Liver (tissue), 9 donors: ENCODE measurements around the gene SH3RF3. TPM values are rescaled to one million over a fixed set of nuclear protein-coding genes. Genes with fewer than 3 reads are reported as not detected.

Experiments used
- DNase-seq: peaks from one replicate; pipeline ENCODE4 v3.0.0-alpha.2; 2017; ENCODE audit warnings: low spot score
- H3K27ac ChIP-seq, 2 donors: one replicate each; pipeline ENCODE4 v1.7.0; 2013; ENCODE audit warnings: inconsistent platforms in 2 of 2, low read length in 2 of 2, control low read depth in 1 of 2, low read depth in 1 of 2, mild to moderate bottlenecking in 1 of 2
- H3K27me3 ChIP-seq, 4 donors: one replicate each; pipeline versions ENCODE4 v1.6.1 to v1.7.0; 2013; ENCODE audit warnings: low read length in 3 of 4, inconsistent platforms in 1 of 4, mild to moderate bottlenecking in 1 of 4, moderate library complexity in 1 of 4; ENCODE audit not compliant: control insufficient read depth in 4 of 4, insufficient read depth in 4 of 4
- H3K36me3 ChIP-seq, 4 donors: one replicate each; pipeline versions ENCODE4 v1.6.1 to v1.7.0; 2013; ENCODE audit warnings: low read length in 3 of 4, mild to moderate bottlenecking in 3 of 4, low read depth in 1 of 4, moderate library complexity in 1 of 4; ENCODE audit not compliant: control insufficient read depth in 4 of 4, insufficient read depth in 3 of 4
- H3K4me1 ChIP-seq, 4 donors: one replicate each; pipeline versions ENCODE4 v1.6.1 to v1.7.0; 2013; ENCODE audit warnings: low read length in 3 of 4, mild to moderate bottlenecking in 3 of 4, moderate library complexity in 1 of 4; ENCODE audit not compliant: control insufficient read depth in 4 of 4, insufficient read depth in 4 of 4
- H3K4me3 ChIP-seq, 3 donors: one replicate each; pipeline versions ENCODE4 v1.6.1 to v1.7.0; 2013; ENCODE audit warnings: low read length in 3 of 3, control low read depth in 1 of 3, low read depth in 1 of 3, mild to moderate bottlenecking in 1 of 3
- H3K9ac ChIP-seq, 2 donors: one replicate each; pipeline ENCODE4 v1.7.0; 2013; ENCODE audit warnings: low read length in 2 of 2, mild to moderate bottlenecking in 2 of 2, moderate library complexity in 2 of 2, control low read depth in 1 of 2, low read depth in 1 of 2
- H3K9me3 ChIP-seq, 4 donors: one replicate each; pipeline versions ENCODE4 v1.6.1 to v1.7.0; 2013; ENCODE audit warnings: low read length in 3 of 4; ENCODE audit not compliant: control insufficient read depth in 4 of 4
- EGR1 ChIP-seq, 2 donors: IDR thresholded peaks; 2 replicates each; pipeline ENCODE4 v1.6.1; 2016 to 2018; ENCODE audit warnings: antibody characterized with exemption in 2 of 2, low read depth in 2 of 2
- FOXA1 ChIP-seq: IDR thresholded peaks from 2 replicates; pipeline ENCODE4 v1.6.1; 2016; ENCODE audit warnings: antibody characterized with exemption
- FOXA2 ChIP-seq: IDR thresholded peaks from 2 replicates; pipeline ENCODE4 v1.6.1; 2016; ENCODE audit warnings: antibody characterized with exemption
- GABPA ChIP-seq, 2 donors: IDR thresholded peaks in 1 of 2; conservative IDR thresholded peaks in 1 of 2; 2 replicates each; pipeline ENCODE4 v1.6.1; 2016; ENCODE audit warnings: antibody characterized with exemption in 2 of 2, mild to moderate bottlenecking in 1 of 2, moderate library complexity in 1 of 2
- HNF4A ChIP-seq, 2 donors: conservative IDR thresholded peaks; 2 replicates each; pipeline ENCODE4 v1.6.1; 2016; ENCODE audit warnings: antibody characterized with exemption in 2 of 2, mild to moderate bottlenecking in 2 of 2
- HNF4G ChIP-seq: IDR thresholded peaks from 2 replicates; pipeline ENCODE4 v1.6.1; 2016; ENCODE audit warnings: antibody characterized with exemption
- JUND ChIP-seq, 2 donors: IDR thresholded peaks; 2 replicates each; pipeline ENCODE4 v1.6.1; 2016; ENCODE audit warnings: antibody characterized with exemption in 2 of 2
- NR2F2 ChIP-seq: IDR thresholded peaks from 2 replicates; pipeline ENCODE4 v1.6.1; 2016; ENCODE audit warnings: antibody characterized with exemption
- RAD21 ChIP-seq, 2 donors: IDR thresholded peaks; 2 replicates each; pipeline ENCODE4 v1.6.1; 2016; ENCODE audit warnings: antibody characterized with exemption in 2 of 2, mild to moderate bottlenecking in 2 of 2
- RXRA ChIP-seq, 2 donors: IDR thresholded peaks; 2 replicates each; pipeline ENCODE4 v1.6.1; 2017 to 2018; ENCODE audit warnings: antibody characterized with exemption in 2 of 2, mild to moderate bottlenecking in 1 of 2
- SP1 ChIP-seq: IDR thresholded peaks from 2 replicates; pipeline ENCODE4 v1.6.1; 2018; ENCODE audit warnings: antibody characterized with exemption, mild to moderate bottlenecking
- TAF1 ChIP-seq: conservative IDR thresholded peaks from 2 replicates; pipeline ENCODE4 v1.6.1; 2016; ENCODE audit warnings: antibody characterized with exemption, mild to moderate bottlenecking
- WGBS: extraction: QIAGEN DNeasy Blood & Tissue Kit; methylation state at CpG from one replicate; pipeline ENCODE4 v1.1.7; 2013; 5-methylcytosine and 5-hydroxymethylcytosine counted together
- polyA plus RNA-seq, 2 donors: library from polyadenylated mRNA; stranded (reverse) in 1 of 2; unstranded in 1 of 2; fragments of 200-250 nt in 1 of 2; fragments of >200 nt in 1 of 2; fragmentation: Nextera tagmentation in 1 of 2; extraction: Ambion mirVana in 1 of 2; gene quantifications; one replicate each; pipeline versions ENCODE4 v1.2.1 to v1.2.3, GENCODE V29; 2013 to 2015
- total RNA-seq, 2 donors: library from RNA; depleted of rRNA; stranded (reverse); fragments of >200 nt; gene quantifications; one replicate each; pipeline ENCODE4 v1.2.3, GENCODE V29; 2014
- TF ChIP-seq, protein P1 (sequence below): IDR thresholded peaks from 2 replicates; pipeline ENCODE4 v1.6.1; 2016; ENCODE audit warnings: antibody characterized with exemption
- TF ChIP-seq, protein P2 (sequence below): IDR thresholded peaks from 2 replicates; pipeline ENCODE4 v1.6.1; 2016; ENCODE audit warnings: antibody characterized with exemption
- TF ChIP-seq, protein P3 (sequence below): fragments of 150-350 bp; IDR thresholded peaks from 2 replicates; pipeline ENCODE4 v1.5.1; 2017; ENCODE audit warnings: improper control_type of control experiment, low read depth, low read length; ENCODE audit not compliant: missing input control
- TF ChIP-seq, protein P4 (sequence below): IDR thresholded peaks from 2 replicates; pipeline ENCODE4 v1.6.1; 2016; ENCODE audit warnings: antibody characterized with exemption
- TF ChIP-seq, protein P5 (sequence below): IDR thresholded peaks from 2 replicates; pipeline ENCODE4 v1.6.1; 2016; ENCODE audit warnings: antibody characterized with exemption, mild to moderate bottlenecking
- donor health status: healthy.
- donor health status: healthy.
- donor health status: healthy.
- donor health status: healthy.
- donor health status: healthy.

The SH3RF3 gene
- total and polyA plus RNA-seq, 4 donors, result 0.11 to 1.0 (median 0.54) TPM

DNA sequence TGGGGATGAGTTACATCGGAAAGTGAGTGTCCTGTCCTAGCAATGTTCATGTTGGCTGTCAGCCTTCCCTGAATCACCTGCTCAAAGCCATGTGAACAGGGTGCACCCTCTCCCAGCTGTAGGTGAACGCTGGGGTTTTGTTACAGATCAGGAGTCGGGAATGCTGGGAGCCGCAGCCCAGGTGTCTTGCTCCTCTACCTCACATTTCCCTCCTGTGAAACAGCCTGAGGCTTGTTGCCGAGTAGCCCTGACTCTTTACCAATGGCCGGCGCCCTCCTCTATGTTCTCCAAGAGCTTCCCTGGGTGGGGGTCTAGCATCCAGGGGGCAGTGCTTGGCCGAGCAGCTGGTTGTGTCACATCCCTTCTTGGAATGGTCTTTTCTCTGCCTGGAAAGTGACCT is 164.7 kb downstream of the SH3RF3 start:
- H3K4me1 ChIP-seq, result no peaks in the 10 kb centered on the region
- no peak overlapping the region for H3K4me3 ChIP-seq
- no peak overlapping the region for H3K27ac ChIP-seq
- WGBS, result 93% methylated on average over 8 of the region's 8 CpGs
- no peaks in the 10 kb centered on the region for H3K27me3 ChIP-seq
- no peaks in the 10 kb centered on the region for H3K36me3 ChIP-seq
- TF ChIP-seq JUND (IDR thresholded peaks at IDR 0.05) (no peak), RAD21 (IDR thresholded peaks at IDR 0.05) (no peak), SP1 (no peak), HNF4G (no peak), TAF1 (no peak), HNF4A (conservative IDR thresholded peaks at IDR 0.05) (no peak), RXRA (IDR thresholded peaks at IDR 0.05) (no peak)
- TF ChIP-seq, protein P1, sequence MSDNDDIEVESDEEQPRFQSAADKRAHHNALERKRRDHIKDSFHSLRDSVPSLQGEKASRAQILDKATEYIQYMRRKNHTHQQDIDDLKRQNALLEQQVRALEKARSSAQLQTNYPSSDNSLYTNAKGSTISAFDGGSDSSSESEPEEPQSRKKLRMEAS, result no peak
- TF ChIP-seq, protein P2, sequence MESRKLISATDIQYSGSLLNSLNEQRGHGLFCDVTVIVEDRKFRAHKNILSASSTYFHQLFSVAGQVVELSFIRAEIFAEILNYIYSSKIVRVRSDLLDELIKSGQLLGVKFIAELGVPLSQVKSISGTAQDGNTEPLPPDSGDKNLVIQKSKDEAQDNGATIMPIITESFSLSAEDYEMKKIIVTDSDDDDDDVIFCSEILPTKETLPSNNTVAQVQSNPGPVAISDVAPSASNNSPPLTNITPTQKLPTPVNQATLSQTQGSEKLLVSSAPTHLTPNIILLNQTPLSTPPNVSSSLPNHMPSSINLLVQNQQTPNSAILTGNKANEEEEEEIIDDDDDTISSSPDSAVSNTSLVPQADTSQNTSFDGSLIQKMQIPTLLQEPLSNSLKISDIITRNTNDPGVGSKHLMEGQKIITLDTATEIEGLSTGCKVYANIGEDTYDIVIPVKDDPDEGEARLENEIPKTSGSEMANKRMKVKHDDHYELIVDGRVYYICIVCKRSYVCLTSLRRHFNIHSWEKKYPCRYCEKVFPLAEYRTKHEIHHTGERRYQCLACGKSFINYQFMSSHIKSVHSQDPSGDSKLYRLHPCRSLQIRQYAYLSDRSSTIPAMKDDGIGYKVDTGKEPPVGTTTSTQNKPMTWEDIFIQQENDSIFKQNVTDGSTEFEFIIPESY, result no peak
- TF ChIP-seq, protein P3, sequence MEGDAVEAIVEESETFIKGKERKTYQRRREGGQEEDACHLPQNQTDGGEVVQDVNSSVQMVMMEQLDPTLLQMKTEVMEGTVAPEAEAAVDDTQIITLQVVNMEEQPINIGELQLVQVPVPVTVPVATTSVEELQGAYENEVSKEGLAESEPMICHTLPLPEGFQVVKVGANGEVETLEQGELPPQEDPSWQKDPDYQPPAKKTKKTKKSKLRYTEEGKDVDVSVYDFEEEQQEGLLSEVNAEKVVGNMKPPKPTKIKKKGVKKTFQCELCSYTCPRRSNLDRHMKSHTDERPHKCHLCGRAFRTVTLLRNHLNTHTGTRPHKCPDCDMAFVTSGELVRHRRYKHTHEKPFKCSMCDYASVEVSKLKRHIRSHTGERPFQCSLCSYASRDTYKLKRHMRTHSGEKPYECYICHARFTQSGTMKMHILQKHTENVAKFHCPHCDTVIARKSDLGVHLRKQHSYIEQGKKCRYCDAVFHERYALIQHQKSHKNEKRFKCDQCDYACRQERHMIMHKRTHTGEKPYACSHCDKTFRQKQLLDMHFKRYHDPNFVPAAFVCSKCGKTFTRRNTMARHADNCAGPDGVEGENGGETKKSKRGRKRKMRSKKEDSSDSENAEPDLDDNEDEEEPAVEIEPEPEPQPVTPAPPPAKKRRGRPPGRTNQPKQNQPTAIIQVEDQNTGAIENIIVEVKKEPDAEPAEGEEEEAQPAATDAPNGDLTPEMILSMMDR, result no peak
- TF ChIP-seq, protein P4, sequence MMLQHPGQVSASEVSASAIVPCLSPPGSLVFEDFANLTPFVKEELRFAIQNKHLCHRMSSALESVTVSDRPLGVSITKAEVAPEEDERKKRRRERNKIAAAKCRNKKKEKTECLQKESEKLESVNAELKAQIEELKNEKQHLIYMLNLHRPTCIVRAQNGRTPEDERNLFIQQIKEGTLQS, result no peak
- TF ChIP-seq, protein P5, sequence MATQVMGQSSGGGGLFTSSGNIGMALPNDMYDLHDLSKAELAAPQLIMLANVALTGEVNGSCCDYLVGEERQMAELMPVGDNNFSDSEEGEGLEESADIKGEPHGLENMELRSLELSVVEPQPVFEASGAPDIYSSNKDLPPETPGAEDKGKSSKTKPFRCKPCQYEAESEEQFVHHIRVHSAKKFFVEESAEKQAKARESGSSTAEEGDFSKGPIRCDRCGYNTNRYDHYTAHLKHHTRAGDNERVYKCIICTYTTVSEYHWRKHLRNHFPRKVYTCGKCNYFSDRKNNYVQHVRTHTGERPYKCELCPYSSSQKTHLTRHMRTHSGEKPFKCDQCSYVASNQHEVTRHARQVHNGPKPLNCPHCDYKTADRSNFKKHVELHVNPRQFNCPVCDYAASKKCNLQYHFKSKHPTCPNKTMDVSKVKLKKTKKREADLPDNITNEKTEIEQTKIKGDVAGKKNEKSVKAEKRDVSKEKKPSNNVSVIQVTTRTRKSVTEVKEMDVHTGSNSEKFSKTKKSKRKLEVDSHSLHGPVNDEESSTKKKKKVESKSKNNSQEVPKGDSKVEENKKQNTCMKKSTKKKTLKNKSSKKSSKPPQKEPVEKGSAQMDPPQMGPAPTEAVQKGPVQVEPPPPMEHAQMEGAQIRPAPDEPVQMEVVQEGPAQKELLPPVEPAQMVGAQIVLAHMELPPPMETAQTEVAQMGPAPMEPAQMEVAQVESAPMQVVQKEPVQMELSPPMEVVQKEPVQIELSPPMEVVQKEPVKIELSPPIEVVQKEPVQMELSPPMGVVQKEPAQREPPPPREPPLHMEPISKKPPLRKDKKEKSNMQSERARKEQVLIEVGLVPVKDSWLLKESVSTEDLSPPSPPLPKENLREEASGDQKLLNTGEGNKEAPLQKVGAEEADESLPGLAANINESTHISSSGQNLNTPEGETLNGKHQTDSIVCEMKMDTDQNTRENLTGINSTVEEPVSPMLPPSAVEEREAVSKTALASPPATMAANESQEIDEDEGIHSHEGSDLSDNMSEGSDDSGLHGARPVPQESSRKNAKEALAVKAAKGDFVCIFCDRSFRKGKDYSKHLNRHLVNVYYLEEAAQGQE, result no peak
- no peak for DNase-seq
- H3K9me3 ChIP-seq, result no peaks in the 10 kb centered on the region
- no peak overlapping the region for H3K9ac ChIP-seq

DNA sequence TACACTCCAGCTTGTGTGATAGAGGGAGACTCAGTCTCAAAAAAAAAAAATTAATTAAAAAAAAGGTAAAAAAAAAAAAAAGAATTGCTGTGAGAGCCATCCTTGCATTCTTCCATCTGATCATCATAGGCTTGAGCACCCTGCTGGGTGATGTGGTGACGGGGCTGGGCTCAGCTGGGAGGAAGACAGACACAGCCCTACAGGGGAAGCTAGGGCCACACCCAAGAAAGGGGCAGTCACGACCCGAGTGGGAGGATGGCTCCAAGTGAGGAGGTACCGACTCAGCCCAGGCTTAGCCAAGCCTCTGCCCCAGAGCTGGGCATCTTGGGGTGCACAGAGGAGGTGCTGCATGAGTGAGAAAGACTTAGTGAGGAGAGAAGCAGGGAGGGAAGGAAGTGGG is 165.5 kb downstream of the SH3RF3 start:
- Histone ChIP-seq H3K36me3 (no peaks in the 10 kb centered on the region), H3K9ac (no peak overlapping the region), H3K9me3 (no peaks in the 10 kb centered on the region), H3K27ac (no peak overlapping the region), H3K27me3 (no peaks in the 10 kb centered on the region), H3K4me1 (no peaks in the 10 kb centered on the region), H3K4me3 (no peak overlapping the region)
- WGBS, result 91% methylated on average over 4 of the region's 4 CpGs
- DNase-seq, result no peak
- TF ChIP-seq, protein P5, result no peak
- no peak for TF ChIP-seq HNF4G
- no peak for TF ChIP-seq RXRA (IDR thresholded peaks at IDR 0.05)
- no peak for TF ChIP-seq EGR1 (IDR thresholded peaks at IDR 0.05; ENCODE audit: low read depth in 2 of 2)
- TF ChIP-seq FOXA1, result no peak
- TF ChIP-seq, protein P4, result no peak
- no peak for TF ChIP-seq HNF4A (conservative IDR thresholded peaks at IDR 0.05)
- TF ChIP-seq TAF1, result no peak
- no peak for TF ChIP-seq GABPA (IDR thresholded peaks at IDR 0.05 in 1 of 2, conservative IDR thresholded peaks at IDR 0.05 in 1 of 2)
- no peak for TF ChIP-seq NR2F2
- TF ChIP-seq SP1, result no peak
- TF ChIP-seq FOXA2, result no peak
- TF ChIP-seq, protein P1, result no peak
- TF ChIP-seq, protein P3, result no peak
